H9 (cell line): ENCODE data around the gene HS6ST2. TPM values are rescaled to one million over a fixed set of nuclear protein-coding genes. Genes with fewer than 3 reads are reported as not detected.

Experiments used
- DNase-seq: peaks from one replicate; pipeline ENCODE4 v3.0.0-alpha.2; 2017
- H2AFZ ChIP-seq: one replicate; pipeline ENCODE4 v1.6.1; 2013; ENCODE audit warnings: mild to moderate bottlenecking, low read length, control low read depth, moderate library complexity
- H2AK5ac ChIP-seq: 2 replicates; pipeline ENCODE4 v1.6.1; 2013; ENCODE audit warnings: low read length, control low read depth, mixed read lengths; ENCODE audit not compliant: insufficient read length
- H2BK120ac ChIP-seq: one replicate; pipeline ENCODE4 v1.6.1; 2013; ENCODE audit warnings: low read depth, mild to moderate bottlenecking, low read length, control low read depth, inconsistent platforms; ENCODE audit not compliant: poor library complexity, severe bottlenecking
- H2BK12ac ChIP-seq: 2 replicates; pipeline ENCODE4 v1.6.1; 2013; ENCODE audit warnings: low read length, control low read depth, mixed read lengths, low read depth; ENCODE audit not compliant: insufficient read length
- H2BK15ac ChIP-seq: 2 replicates; pipeline ENCODE4 v1.6.1; 2013; ENCODE audit warnings: low read depth, low read length, control low read depth
- H2BK20ac ChIP-seq: one replicate; pipeline ENCODE4 v1.6.1; 2013; ENCODE audit warnings: low read depth, mild to moderate bottlenecking, low read length, control low read depth, inconsistent platforms; ENCODE audit not compliant: poor library complexity, severe bottlenecking
- H2BK5ac ChIP-seq: 2 replicates; pipeline ENCODE4 v1.6.1; 2013; ENCODE audit warnings: low read length, control low read depth, mixed read lengths; ENCODE audit not compliant: insufficient read length
- H3K14ac ChIP-seq: 2 replicates; pipeline ENCODE4 v1.6.1; 2013; ENCODE audit warnings: low read length, control low read depth; ENCODE audit not compliant: insufficient read depth
- H3K18ac ChIP-seq: 2 replicates; pipeline ENCODE4 v1.6.1; 2013; ENCODE audit warnings: low read depth, mild to moderate bottlenecking, mixed read lengths, low read length, control low read depth; ENCODE audit not compliant: insufficient read length
- H3K23ac ChIP-seq: 2 replicates; pipeline ENCODE4 v1.6.1; 2013; ENCODE audit warnings: low read length, control low read depth, mixed read lengths, low read depth; ENCODE audit not compliant: insufficient read length
- H3K23me2 ChIP-seq: 2 replicates; pipeline ENCODE4 v1.6.1; 2013; ENCODE audit warnings: low read depth, mild to moderate bottlenecking, mixed read lengths, low read length, control low read depth; ENCODE audit not compliant: insufficient read length, poor library complexity, severe bottlenecking
- H3K27ac ChIP-seq: 2 replicates; pipeline ENCODE4 v1.5.1; 2013; ENCODE audit warnings: low read length, control low read depth, mixed read lengths, low read depth; ENCODE audit not compliant: insufficient read length
- H3K27me3 ChIP-seq: 2 replicates; pipeline ENCODE4 v1.6.1; 2013; ENCODE audit warnings: low read length, control low read depth, inconsistent platforms; ENCODE audit not compliant: insufficient read depth
- H3K4ac ChIP-seq: 2 replicates; pipeline ENCODE4 v1.6.1; 2013; ENCODE audit warnings: low read depth, mild to moderate bottlenecking, control low read depth, inconsistent platforms, low read length, moderate library complexity
- H3K4me1 ChIP-seq: 2 replicates; pipeline ENCODE4 v1.6.1; 2013; ENCODE audit warnings: low read length, control low read depth, inconsistent platforms; ENCODE audit not compliant: insufficient read depth
- H3K4me2 ChIP-seq: 2 replicates; pipeline ENCODE4 v1.6.1; 2013; ENCODE audit warnings: low read length, control low read depth, mixed read lengths; ENCODE audit not compliant: insufficient read length, insufficient read depth
- H3K56ac ChIP-seq: 2 replicates; pipeline ENCODE4 v1.6.1; 2013; ENCODE audit warnings: low read depth, mild to moderate bottlenecking, mixed read lengths, low read length, control low read depth; ENCODE audit not compliant: insufficient read length
- H3K79me1 ChIP-seq: 2 replicates; pipeline ENCODE4 v1.6.1; 2013; ENCODE audit warnings: low read depth, mild to moderate bottlenecking, moderate library complexity, low read length, control low read depth, inconsistent platforms; ENCODE audit not compliant: insufficient read depth, poor library complexity, severe bottlenecking
- H3K79me2 ChIP-seq: 2 replicates; pipeline ENCODE4 v1.6.1; 2013; ENCODE audit warnings: low read length, control low read depth, inconsistent platforms; ENCODE audit not compliant: insufficient read depth
- H3K9ac ChIP-seq: 2 replicates; pipeline ENCODE4 v1.6.1; 2013; ENCODE audit warnings: low read length, control low read depth, mixed read lengths; ENCODE audit not compliant: insufficient read length; ENCODE audit errors: extremely low read depth
- H3K9me3 ChIP-seq: one replicate; pipeline ENCODE4 v1.6.1; 2013; ENCODE audit warnings: low read depth, low read length, inconsistent platforms; ENCODE audit not compliant: control insufficient read depth
- H3T11ph ChIP-seq: one replicate; pipeline ENCODE4 v1.6.1; 2013; ENCODE audit warnings: mild to moderate bottlenecking, low read length, control low read depth, inconsistent platforms
- H4K20me1 ChIP-seq: one replicate; pipeline ENCODE4 v1.6.1; 2013; ENCODE audit not compliant: control insufficient read depth, insufficient read length, insufficient read depth
- H4K5ac ChIP-seq: 2 replicates; pipeline ENCODE4 v1.6.1; 2013; ENCODE audit warnings: low read depth, mild to moderate bottlenecking, mixed read lengths, low read length, control low read depth; ENCODE audit not compliant: insufficient read length
- H4K8ac ChIP-seq: replicated peaks from 2 replicates; pipeline ENCODE4 v1.6.1; 2013; ENCODE audit warnings: low read length, control low read depth, mixed read lengths, low read depth; ENCODE audit not compliant: insufficient read length
- H4K91ac ChIP-seq: 2 replicates; pipeline ENCODE4 v1.6.1; 2013; ENCODE audit warnings: low read depth, mild to moderate bottlenecking, moderate library complexity, mixed read lengths, low read length, control low read depth; ENCODE audit not compliant: insufficient read length
- H3K27ac Mint-ChIP-seq, 3 experiments: 2 replicates in 2 of 3; 3 replicates in 1 of 3; pipeline ENCODE4 v1.8.0; 2020 to 2021; ENCODE audit warnings: mixed read lengths in 3 of 3, mild to moderate bottlenecking in 1 of 3, moderate library complexity in 1 of 3
- H3K27me3 Mint-ChIP-seq: 2 replicates; pipeline ENCODE4 v1.8.0; 2021; ENCODE audit warnings: low read depth, mild to moderate bottlenecking, moderate library complexity, mixed read lengths
- H3K36me3 Mint-ChIP-seq, 3 experiments: 2 replicates in 2 of 3; 3 replicates in 1 of 3; pipeline ENCODE4 v1.8.0; 2020 to 2021; ENCODE audit warnings: low read depth in 3 of 3, mixed read lengths in 3 of 3; ENCODE audit not compliant: insufficient read depth in 1 of 3
- H3K4me1 Mint-ChIP-seq, 2 experiments: 2 replicates each; pipeline ENCODE4 v1.8.0; 2020; ENCODE audit warnings: mixed read lengths in 2 of 2
- H3K4me3 Mint-ChIP-seq, 2 experiments: 2 replicates in 1 of 2; 3 replicates in 1 of 2; pipeline ENCODE4 v1.8.0; 2020 to 2021; ENCODE audit warnings: mild to moderate bottlenecking in 2 of 2, mixed read lengths in 2 of 2, moderate library complexity in 1 of 2
- H3K9me3 Mint-ChIP-seq, 2 experiments: 2 replicates in 1 of 2; 3 replicates in 1 of 2; pipeline ENCODE4 v1.8.0; 2020; ENCODE audit warnings: mild to moderate bottlenecking in 2 of 2, mixed read lengths in 2 of 2, moderate library complexity in 1 of 2
- WGBS: extraction: QIAGEN DNeasy Blood & Tissue Kit; methylation state at CpG from one replicate; pipeline ENCODE4 v1.1.7; 2013; ENCODE audit warnings: missing lambda C conversion rate, low lambda C conversion rate, mixed read lengths; ENCODE audit not compliant: insufficient read length; ENCODE audit errors: extremely low coverage; 5-methylcytosine and 5-hydroxymethylcytosine counted together
- total RNA-seq: library from RNA; stranded (reverse); gene quantifications from 2 replicates; pipeline ENCODE4 v1.2.1, GENCODE V29; 2021
- TF ChIP-seq, protein P1 (sequence below): fragments of 200-600 bp; sonication (generic); conservative IDR thresholded peaks from 3 replicates; pipeline ENCODE4 v1.8.0; 2021; ENCODE audit warnings: antibody characterized with exemption, mild to moderate bottlenecking

HS6ST2 gene
- total RNA-seq, 1 experiment from 2014 or later, result 4.8 TPM

DNA sequence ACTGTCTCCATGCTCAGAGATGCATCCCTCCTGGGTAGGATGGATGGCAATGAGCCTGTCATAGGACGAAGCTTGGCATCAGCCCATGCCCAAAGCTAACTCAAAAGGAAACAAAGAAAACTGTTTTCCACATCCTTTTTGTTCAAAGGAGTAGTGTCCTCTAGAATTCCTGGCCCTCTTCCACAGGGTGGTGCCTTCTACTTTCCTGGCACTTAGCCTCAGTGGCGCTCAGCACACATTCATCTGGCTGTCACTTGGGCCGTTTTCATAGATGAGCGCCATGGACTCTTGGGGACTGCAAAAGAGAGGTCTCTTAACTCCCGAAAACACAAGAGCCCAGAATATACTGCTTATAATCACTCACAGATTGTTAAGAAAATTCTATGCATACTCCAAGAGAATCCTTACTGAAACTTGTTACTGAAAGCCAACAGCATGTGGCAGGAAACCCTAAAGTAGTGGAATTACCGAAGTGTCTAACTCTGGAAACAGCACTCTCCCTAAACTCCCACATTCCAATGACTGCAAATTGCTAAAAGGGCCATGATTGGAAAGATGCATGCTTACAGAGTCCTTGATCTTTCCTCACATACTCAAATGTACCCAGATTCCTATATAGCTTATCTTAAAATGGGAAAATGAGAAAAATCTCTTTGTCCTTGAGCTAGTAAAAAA is 110.0 kb downstream of the HS6ST2 start:
- no CpG with 5 or more reads among the region's 6 CpGs for WGBS
- Histone ChIP-seq H3K27ac (no peak overlapping the region), H4K91ac (no peak overlapping the region), H2BK20ac (no peak overlapping the region), H2BK120ac (no peak overlapping the region), H3K14ac (no peak overlapping the region), H2AFZ (no peak overlapping the region), H4K8ac (no peak overlapping the region), H3K79me2 (no peaks in the 10 kb centered on the region), H3K23ac (no peak overlapping the region), H2BK5ac (no peak overlapping the region), H4K20me1 (no peaks in the 10 kb centered on the region), H3K79me1 (no peaks in the 10 kb centered on the region), H2BK12ac (no peak overlapping the region), H3T11ph (no peak overlapping the region), H3K27me3 (no peaks in the 10 kb centered on the region), H3K23me2 (no peaks in the 10 kb centered on the region), H3K18ac (no peak overlapping the region), H3K9ac (no peak overlapping the region), H3K56ac (no peak overlapping the region), H3K4me2 (no peak overlapping the region), H3K9me3 (no peaks in the 10 kb centered on the region), H3K4ac (no peak overlapping the region), H4K5ac (no peak overlapping the region), H3K4me1 (no peaks in the 10 kb centered on the region; the same call in 1 of the 2 replicates), H2AK5ac (no peak overlapping the region), H2BK15ac (no peak overlapping the region)
- TF ChIP-seq, protein P1, sequence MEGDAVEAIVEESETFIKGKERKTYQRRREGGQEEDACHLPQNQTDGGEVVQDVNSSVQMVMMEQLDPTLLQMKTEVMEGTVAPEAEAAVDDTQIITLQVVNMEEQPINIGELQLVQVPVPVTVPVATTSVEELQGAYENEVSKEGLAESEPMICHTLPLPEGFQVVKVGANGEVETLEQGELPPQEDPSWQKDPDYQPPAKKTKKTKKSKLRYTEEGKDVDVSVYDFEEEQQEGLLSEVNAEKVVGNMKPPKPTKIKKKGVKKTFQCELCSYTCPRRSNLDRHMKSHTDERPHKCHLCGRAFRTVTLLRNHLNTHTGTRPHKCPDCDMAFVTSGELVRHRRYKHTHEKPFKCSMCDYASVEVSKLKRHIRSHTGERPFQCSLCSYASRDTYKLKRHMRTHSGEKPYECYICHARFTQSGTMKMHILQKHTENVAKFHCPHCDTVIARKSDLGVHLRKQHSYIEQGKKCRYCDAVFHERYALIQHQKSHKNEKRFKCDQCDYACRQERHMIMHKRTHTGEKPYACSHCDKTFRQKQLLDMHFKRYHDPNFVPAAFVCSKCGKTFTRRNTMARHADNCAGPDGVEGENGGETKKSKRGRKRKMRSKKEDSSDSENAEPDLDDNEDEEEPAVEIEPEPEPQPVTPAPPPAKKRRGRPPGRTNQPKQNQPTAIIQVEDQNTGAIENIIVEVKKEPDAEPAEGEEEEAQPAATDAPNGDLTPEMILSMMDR, result no peak
- Mint-ChIP-seq H3K4me3 (no peak overlapping the region), H3K27me3 (peaks cover 1% of the 10 kb centered on the region), H3K4me1 (peaks cover 20 to 31% of the 10 kb centered on the region in 2 experiments), H3K27ac (no peak overlapping the region), H3K9me3 (no peaks in the 10 kb centered on the region), H3K36me3 (no peaks in the 10 kb centered on the region)
- no peak for DNase-seq
